Measurements from ENCODE around the gene CLSTN2.

Gene CLSTN2

GRCh38 chr3:140007911-140008869 is 73.2 kb downstream of the CLSTN2 start:
- no peak for DNase-seq

DNA sequence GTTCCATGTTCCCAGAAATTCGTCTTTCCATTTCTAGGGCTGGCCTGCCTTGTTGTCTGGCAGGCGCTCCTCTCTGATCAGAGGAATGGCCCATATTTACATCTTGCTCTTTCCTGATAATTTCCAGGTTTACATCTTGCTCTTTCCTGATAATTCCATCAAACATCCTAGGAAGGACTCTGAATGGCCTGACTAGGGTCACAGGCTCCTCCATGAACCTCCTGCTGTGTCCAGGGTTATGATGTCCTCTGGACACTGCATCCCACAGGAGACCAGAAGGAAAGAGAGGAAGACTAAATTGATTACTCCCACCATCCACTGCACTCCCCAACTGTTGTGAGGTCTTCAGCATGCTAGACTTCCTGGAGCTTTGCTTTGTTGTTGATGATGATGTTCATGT is 75.4 kb downstream of the CLSTN2 start:
- DNase-seq, result no peak

DNA sequence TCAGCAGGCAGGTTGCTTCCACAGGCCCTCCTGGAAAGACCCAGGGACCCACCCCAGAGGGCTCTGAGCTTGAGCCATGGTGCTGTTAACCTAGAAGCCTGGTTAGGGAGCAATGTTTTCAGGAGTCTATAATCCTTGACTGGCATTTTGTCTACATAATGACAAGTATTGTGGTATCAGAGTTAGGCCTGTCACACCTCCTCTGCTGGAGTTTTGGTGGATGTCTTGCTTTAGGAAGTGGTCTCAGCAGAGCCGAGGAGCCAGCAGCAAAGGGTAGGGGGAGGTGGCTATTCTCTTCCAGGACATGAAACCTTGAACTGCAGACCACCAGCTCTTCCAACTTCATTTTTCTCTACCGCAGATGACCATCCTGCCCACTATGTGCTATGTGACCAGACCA is 76.1 kb downstream of the CLSTN2 start:
- no peak for DNase-seq

- no peak for DNase-seq
These were observed 76.8 kb downstream of the CLSTN2 start for GRCh38 chr3:140011611-140012277.

DNA sequence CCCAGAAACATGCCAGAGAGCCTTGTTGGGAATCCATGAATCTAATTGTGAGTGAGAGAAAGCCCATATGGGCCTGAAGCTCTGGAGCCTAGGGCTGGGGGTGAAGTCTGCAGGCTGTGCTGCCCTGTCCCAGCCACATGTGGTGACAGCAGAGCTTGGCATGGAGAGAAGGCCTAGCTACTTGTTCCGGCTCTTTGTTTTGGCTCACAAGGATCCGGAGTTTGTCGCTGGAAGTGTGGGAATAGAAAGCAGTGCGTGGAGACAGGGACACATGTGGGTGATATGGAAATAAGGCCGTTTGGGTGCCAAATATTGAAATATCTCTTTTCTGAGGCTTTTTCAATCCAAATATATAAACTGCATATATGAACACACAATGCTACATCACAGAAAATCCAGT is 78.2 kb downstream of the CLSTN2 start:
- DNase-seq, result no peak

GRCh38 chr3:140014831-140015495 is 80.0 kb downstream of the CLSTN2 start:
- DNase-seq, result no peak

GRCh38 chr3:140015741-140016140 is 80.8 kb downstream of the CLSTN2 start:
- DNase-seq, result no peak

DNA sequence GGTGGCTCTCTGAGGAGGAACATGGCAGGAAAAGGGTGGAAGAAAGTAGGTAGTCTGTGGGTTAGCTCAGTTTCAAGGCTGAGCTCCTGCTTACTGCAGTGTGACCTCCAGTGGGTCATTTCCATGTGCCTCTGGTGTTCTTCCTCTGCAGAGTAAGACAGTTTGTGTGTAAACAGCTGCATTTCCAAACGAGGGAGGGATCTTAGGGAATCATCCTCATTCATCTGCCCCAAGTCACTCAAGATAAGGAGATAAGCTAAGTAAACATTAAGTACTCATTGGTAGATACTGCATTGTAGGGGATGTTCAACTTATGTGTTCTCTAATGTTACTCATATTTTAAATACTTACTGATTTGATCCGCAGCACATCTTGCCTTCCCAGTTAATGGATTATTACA is 83.6 kb downstream of the CLSTN2 start:
- DNase-seq, result no peak

- DNase-seq, result no peak
These were observed 85.0 kb downstream of the CLSTN2 start for GRCh38 chr3:140019946-140020345.

DNA sequence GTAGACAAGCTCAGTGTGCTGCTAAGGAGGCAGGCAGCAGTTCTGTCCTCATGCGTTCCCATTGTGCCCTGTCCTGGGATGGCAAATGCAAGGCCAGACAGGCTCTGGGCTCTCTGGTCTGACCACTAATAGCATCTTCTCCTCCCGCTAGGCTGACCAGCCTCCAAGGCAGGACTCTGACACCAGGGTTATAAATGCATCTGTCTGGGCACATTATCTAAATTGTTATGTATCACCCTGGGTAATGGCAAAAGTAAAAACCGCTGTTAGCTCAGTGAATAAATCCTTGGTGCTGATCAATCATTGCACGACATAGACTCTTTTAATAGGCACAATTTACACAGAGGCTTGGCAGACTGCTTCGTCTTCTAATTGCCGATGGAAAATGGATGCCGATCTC is 85.6 kb downstream of the CLSTN2 start:
- DNase-seq, result no peak

DNA sequence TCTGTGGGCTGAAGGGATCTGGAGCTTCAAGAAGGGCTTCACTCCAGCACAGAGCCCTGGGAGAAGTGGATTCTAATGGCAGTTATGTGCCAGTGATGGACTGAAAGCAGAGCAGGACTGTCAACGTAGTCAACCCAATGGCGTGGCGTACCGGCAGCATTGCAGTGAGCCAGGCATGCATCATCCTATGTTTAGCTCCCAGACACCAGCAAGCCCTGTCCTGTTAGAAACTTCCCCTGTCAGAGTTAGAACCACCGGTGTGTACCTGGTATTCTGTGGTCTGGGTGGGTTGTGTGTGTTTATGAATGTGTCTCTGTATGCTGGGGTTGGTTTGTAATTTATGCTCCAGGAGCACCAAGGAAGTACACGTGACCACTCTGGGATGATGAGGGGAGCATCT is 86.3 kb downstream of the CLSTN2 start:
- DNase-seq, result no peak

DNA sequence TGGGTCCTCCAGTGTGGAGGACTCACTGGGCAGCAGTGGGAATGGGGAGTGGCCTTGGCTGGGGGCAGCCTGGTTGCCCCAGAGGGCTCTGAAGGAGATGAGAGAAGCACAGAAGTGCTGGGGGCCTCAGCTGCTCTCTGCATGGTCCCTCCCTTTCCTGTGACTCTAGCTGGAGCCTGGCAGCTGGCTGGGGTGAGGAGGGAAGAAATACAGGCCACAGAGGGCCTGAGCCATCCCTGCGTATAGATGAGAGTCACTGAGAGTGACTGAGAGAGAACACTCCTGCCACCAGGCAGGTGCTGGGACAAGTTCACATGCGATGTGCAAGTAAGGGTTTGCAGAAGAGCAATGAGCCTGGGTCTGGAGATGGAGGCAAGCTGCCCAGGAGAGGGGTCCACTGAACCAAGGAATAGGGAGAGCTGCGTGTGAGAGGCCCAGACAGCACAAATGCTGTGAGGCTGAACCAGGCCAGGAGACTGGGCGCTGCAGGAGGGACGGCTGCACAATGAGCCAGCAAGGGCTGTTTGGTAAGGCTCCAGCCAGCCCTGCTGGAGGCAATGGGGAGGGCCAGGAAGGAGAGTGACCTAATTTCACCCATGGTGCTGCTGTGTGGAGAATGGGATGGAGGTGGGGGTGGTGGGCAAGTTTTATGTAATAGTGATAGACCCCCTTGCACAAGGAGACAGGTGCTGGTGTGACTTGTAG is 87.2 kb downstream of the CLSTN2 start:
- no peak for DNase-seq

- no peak for DNase-seq
These were observed 88.9 kb downstream of the CLSTN2 start for GRCh38 chr3:140023616-140024530.

GRCh38 chr3:140031170-140031569 is 96.2 kb downstream of the CLSTN2 start:
- DNase-seq, result no peak

GRCh38 chr3:140034058-140034457 is 99.1 kb downstream of the CLSTN2 start:
- no peak for DNase-seq

DNA sequence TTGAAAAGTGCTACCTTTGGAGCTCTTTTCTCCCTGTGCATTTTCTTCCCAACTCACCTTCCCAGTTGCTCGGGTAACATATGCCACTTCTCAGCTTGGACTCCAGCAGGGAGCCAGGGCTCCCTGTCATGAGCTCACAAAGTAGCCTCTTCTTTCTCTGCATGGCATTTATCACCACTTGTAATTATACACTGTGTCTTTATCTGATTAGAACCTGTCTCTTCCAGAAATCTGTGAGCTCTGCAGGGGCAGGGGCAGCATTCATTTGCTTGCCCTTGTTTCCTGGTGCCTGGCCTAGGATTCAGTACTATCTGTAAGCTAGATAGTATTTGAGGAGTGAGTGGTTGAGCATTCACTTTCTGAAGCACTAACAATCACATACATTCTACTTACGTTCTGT is 100.9 kb downstream of the CLSTN2 start:
- DNase-seq, result no peak

- DNase-seq, result no peak
These were observed 115.4 kb downstream of the CLSTN2 start for GRCh38 chr3:140050396-140050795.

- no peak for DNase-seq
These were observed 116.3 kb downstream of the CLSTN2 start for GRCh38 chr3:140051019-140051957.

- no peak for DNase-seq
These were observed 118.1 kb downstream of the CLSTN2 start for GRCh38 chr3:140052771-140053702.

DNA sequence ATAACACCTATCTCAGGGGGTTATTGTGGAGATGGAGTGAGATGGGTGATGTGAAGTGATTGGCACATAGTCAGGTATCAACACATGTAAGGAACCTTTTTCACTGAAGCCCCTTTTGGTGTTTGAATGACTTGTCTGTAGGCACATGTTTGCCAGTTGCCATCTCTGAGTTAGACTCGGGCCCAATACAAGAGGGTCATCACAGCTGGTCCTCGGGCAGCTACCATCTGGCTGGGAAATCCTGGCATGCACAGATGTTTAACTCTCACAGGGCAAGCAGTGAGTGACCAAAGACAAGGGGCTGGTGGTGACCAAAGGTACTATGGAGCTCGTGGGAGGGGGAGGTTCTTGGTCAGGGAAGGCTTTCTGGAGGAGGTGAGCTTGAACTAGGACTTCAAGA is 118.8 kb downstream of the CLSTN2 start:
- DNase-seq, result no peak
